Mesenchymal stem cell (in vitro differentiated cells and primary cell): ENCODE results near the gene BAZ2B.
"Not testable (repeated sequence)": the region's sequence is repeated elsewhere in the genome, so short reads cannot be mapped to it uniquely, and the experiment has no call there.

ENCODE experiments used
- DNase-seq: peaks from one replicate; pipeline ENCODE4 v3.0.0-alpha.2; 2013
- H2AFZ ChIP-seq: one replicate; pipeline ENCODE4 v1.6.1; 2013; ENCODE audit warnings: low read depth, mild to moderate bottlenecking, control low read depth, inconsistent platforms, low read length, moderate library complexity
- H2AK5ac ChIP-seq: 2 replicates; pipeline ENCODE4 v1.6.1; 2013; ENCODE audit warnings: low read length, moderate library complexity, mild to moderate bottlenecking, inconsistent platforms; ENCODE audit not compliant: severe bottlenecking
- H2BK120ac ChIP-seq: one replicate; pipeline ENCODE4 v1.6.1; 2013; ENCODE audit warnings: low read depth, mild to moderate bottlenecking, inconsistent platforms, low read length, moderate library complexity
- H2BK12ac ChIP-seq, 2 experiments: one replicate each; pipeline ENCODE4 v1.6.1; 2013; ENCODE audit warnings: inconsistent platforms in 2 of 2, low read length in 2 of 2, mild to moderate bottlenecking in 2 of 2, moderate library complexity in 2 of 2, control low read depth in 1 of 2
- H2BK15ac ChIP-seq: one replicate; pipeline ENCODE4 v1.6.1; 2013; ENCODE audit warnings: mild to moderate bottlenecking, low read depth, inconsistent platforms; ENCODE audit not compliant: poor library complexity, severe bottlenecking
- H2BK5ac ChIP-seq: 2 replicates; pipeline ENCODE4 v1.6.1; 2013; ENCODE audit warnings: low read depth, mild to moderate bottlenecking, low read length, control low read depth, inconsistent platforms; ENCODE audit not compliant: poor library complexity, severe bottlenecking
- H3K14ac ChIP-seq, 2 experiments: one replicate each; pipeline ENCODE4 v1.6.1; 2013; ENCODE audit warnings: inconsistent platforms in 2 of 2, low read length in 2 of 2, control low read depth in 1 of 2, mild to moderate bottlenecking in 1 of 2, moderate library complexity in 1 of 2
- H3K18ac ChIP-seq, 2 experiments: one replicate each; pipeline ENCODE4 v1.6.1; 2013; ENCODE audit warnings: inconsistent platforms in 2 of 2, low read length in 2 of 2, control low read depth in 1 of 2, low read depth in 1 of 2, mild to moderate bottlenecking in 1 of 2
- H3K23ac ChIP-seq, 2 experiments: one replicate each; pipeline ENCODE4 v1.6.1; 2013; ENCODE audit warnings: inconsistent platforms in 2 of 2, low read length in 2 of 2, mild to moderate bottlenecking in 2 of 2, moderate library complexity in 2 of 2, control low read depth in 1 of 2
- H3K27ac ChIP-seq: 2 replicates; pipeline ENCODE4 v1.5.1; 2013; ENCODE audit warnings: mild to moderate bottlenecking, moderate library complexity, low read length, control low read depth, inconsistent platforms; ENCODE audit not compliant: poor library complexity, severe bottlenecking
- H3K27me3 ChIP-seq, 2 experiments: 2 replicates each; pipeline versions ENCODE4 v1.6.1 to v1.7.0; 2013; ENCODE audit warnings: low read length in 2 of 2, mild to moderate bottlenecking in 2 of 2, moderate library complexity in 2 of 2, control low read depth in 1 of 2, inconsistent platforms in 1 of 2; ENCODE audit not compliant: control insufficient read depth in 1 of 2, insufficient read depth in 1 of 2
- H3K36me3 ChIP-seq, 2 experiments: 2 replicates each; pipeline versions ENCODE4 v1.6.1 to v1.7.0; 2013; ENCODE audit warnings: low read length in 2 of 2, control low read depth in 1 of 2, inconsistent platforms in 1 of 2, low read depth in 1 of 2, mild to moderate bottlenecking in 1 of 2; ENCODE audit not compliant: insufficient read depth in 2 of 2, control insufficient read depth in 1 of 2
- H3K4ac ChIP-seq, 2 experiments: one replicate each; pipeline ENCODE4 v1.6.1; 2013; ENCODE audit warnings: inconsistent platforms in 2 of 2, low read length in 2 of 2, mild to moderate bottlenecking in 2 of 2, moderate library complexity in 2 of 2, control low read depth in 1 of 2, low read depth in 1 of 2
- H3K4me1 ChIP-seq: 2 replicates; pipeline ENCODE4 v1.6.1; 2013; ENCODE audit warnings: low read depth, low read length, control low read depth; ENCODE audit not compliant: control insufficient read depth, insufficient read depth
- H3K4me2 ChIP-seq: 2 replicates; pipeline ENCODE4 v1.6.1; 2013; ENCODE audit warnings: low read length, mild to moderate bottlenecking, inconsistent platforms; ENCODE audit not compliant: poor library complexity, severe bottlenecking
- H3K4me3 ChIP-seq, 2 experiments: 2 replicates each; pipeline versions ENCODE4 v1.5.1 to v1.7.0; 2013; ENCODE audit warnings: low read length in 2 of 2, mild to moderate bottlenecking in 2 of 2, control low read depth in 1 of 2, low read depth in 1 of 2; ENCODE audit not compliant: insufficient read depth in 1 of 2
- H3K79me1 ChIP-seq: replicated peaks from 2 replicates; pipeline ENCODE4 v1.6.1; 2013; ENCODE audit warnings: mild to moderate bottlenecking, control low read depth, low read length, inconsistent platforms; ENCODE audit not compliant: poor library complexity, severe bottlenecking
- H3K9ac ChIP-seq: 2 replicates; pipeline ENCODE4 v1.7.0; 2013; ENCODE audit warnings: mild to moderate bottlenecking, low read length, moderate library complexity
- H3K9me3 ChIP-seq: 2 replicates; pipeline ENCODE4 v1.7.0; 2013; ENCODE audit warnings: mild to moderate bottlenecking, low read length; ENCODE audit not compliant: control insufficient read depth
- H4K8ac ChIP-seq: one replicate; pipeline ENCODE4 v1.6.1; 2013; ENCODE audit warnings: inconsistent platforms, mild to moderate bottlenecking, low read length, moderate library complexity
- H4K91ac ChIP-seq: one replicate; pipeline ENCODE4 v1.6.1; 2013; ENCODE audit warnings: mild to moderate bottlenecking, low read length, inconsistent platforms
- WGBS: methylation state at CpG from one replicate; pipeline ENCODE4 v1.1.7; 2013; ENCODE audit warnings: mixed read lengths; 5-methylcytosine and 5-hydroxymethylcytosine counted together

Gene BAZ2B

GRCh38 chr2:159402790-159403189 is 213.6 kb downstream of the BAZ2B start:
- H3K9ac ChIP-seq: no peak overlapping the region
- DNase-seq: no peak
- no peak overlapping the region for H3K4ac ChIP-seq
- H2BK12ac ChIP-seq: no peak overlapping the region
- no peak overlapping the region for H3K4me2 ChIP-seq
- H2AFZ ChIP-seq: no peak overlapping the region
- no peaks in the 10 kb centered on the region for H3K27me3 ChIP-seq
- H4K91ac ChIP-seq: no peak overlapping the region
- no peak overlapping the region for H3K14ac ChIP-seq
- no CpG with 5 or more reads among the region's 2 CpGs for WGBS
- H4K8ac ChIP-seq: no peak overlapping the region
- no peak overlapping the region for H3K4me3 ChIP-seq
- H2AK5ac ChIP-seq: no peak overlapping the region
- H2BK5ac ChIP-seq: no peak overlapping the region
- H3K9me3 ChIP-seq: no peaks in the 10 kb centered on the region
- no peak overlapping the region for H3K27ac ChIP-seq
- no peak overlapping the region for H3K23ac ChIP-seq
- H2BK120ac ChIP-seq: no peak overlapping the region
- H3K79me1 ChIP-seq: no peaks in the 10 kb centered on the region
- H2BK15ac ChIP-seq: no peak overlapping the region
- H3K4me1 ChIP-seq: no peaks in the 10 kb centered on the region
- H3K36me3 ChIP-seq: peaks cover 0 to 27% of the 10 kb centered on the region in 2 experiments
- H3K18ac ChIP-seq: no peak overlapping the region

DNA sequence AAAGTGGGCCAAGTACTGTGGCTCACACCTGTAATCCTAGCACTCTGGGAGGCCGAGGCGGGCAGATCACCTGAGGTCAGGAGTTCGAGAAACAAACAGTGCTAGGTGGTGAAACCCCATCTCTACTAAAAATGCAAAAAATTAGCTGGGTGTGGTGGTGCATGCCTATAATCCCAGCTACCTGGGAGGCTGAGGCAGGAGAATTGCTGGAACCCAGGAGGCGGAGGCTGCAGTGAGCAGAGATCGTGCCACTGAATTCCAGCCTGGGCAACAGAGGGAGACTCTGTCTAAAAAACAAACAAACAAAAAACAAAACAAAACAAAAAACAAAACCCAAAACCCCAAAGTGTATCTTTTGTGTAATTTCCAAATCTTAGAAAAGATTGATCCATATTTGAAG is 214.2 kb downstream of the BAZ2B start:
- not testable (repeated sequence) for H2AK5ac ChIP-seq, H3K4ac ChIP-seq, H2BK12ac ChIP-seq, H3K18ac ChIP-seq, H3K27ac ChIP-seq, H3K14ac ChIP-seq, H3K4me2 ChIP-seq, H2BK15ac ChIP-seq, DNase-seq, H3K27me3 ChIP-seq, H3K4me1 ChIP-seq, H3K9ac ChIP-seq, H3K4me3 ChIP-seq, H3K9me3 ChIP-seq, H2AFZ ChIP-seq, H4K91ac ChIP-seq, H4K8ac ChIP-seq, H2BK5ac ChIP-seq, H3K79me1 ChIP-seq, H2BK120ac ChIP-seq, H3K23ac ChIP-seq
- WGBS: 100% methylated on average over 4 of the region's 5 CpGs
- peaks cover 0 to 27% of the 10 kb centered on the region in 2 experiments for H3K36me3 ChIP-seq

GRCh38 chr2:159399716-159400415 is 216.5 kb downstream of the BAZ2B start:
- DNase-seq: peak; percentile 23
- H3K14ac ChIP-seq: no peak overlapping the region
- peaks cover 0 to 36% of the 10 kb centered on the region in 2 experiments for H3K36me3 ChIP-seq
- no peaks in the 10 kb centered on the region for H3K4me1 ChIP-seq
- H4K91ac ChIP-seq: no peak overlapping the region
- no peak overlapping the region for H3K4me2 ChIP-seq
- H3K4ac ChIP-seq: no peak overlapping the region
- no peak overlapping the region for H3K4me3 ChIP-seq
- H2BK120ac ChIP-seq: no peak overlapping the region
- no peak overlapping the region for H2AFZ ChIP-seq
- H2BK12ac ChIP-seq: no peak overlapping the region
- H3K27me3 ChIP-seq: no peaks in the 10 kb centered on the region
- H3K9me3 ChIP-seq: no peaks in the 10 kb centered on the region
- WGBS: 86% methylated on average over 4 of the region's 5 CpGs
- no peak overlapping the region for H2AK5ac ChIP-seq
- no peaks in the 10 kb centered on the region for H3K79me1 ChIP-seq
- no peak overlapping the region for H2BK5ac ChIP-seq
- no peak overlapping the region for H3K18ac ChIP-seq
- H4K8ac ChIP-seq: no peak overlapping the region
- H3K27ac ChIP-seq: no peak overlapping the region
- H3K23ac ChIP-seq: no peak overlapping the region
- H3K9ac ChIP-seq: no peak overlapping the region
- H2BK15ac ChIP-seq: no peak overlapping the region

- Histone ChIP-seq H3K9ac (no peak overlapping the region), H3K18ac (no peak overlapping the region), H2BK15ac (no peak overlapping the region), H2BK120ac (no peak overlapping the region), H3K4me2 (no peak overlapping the region), H2AFZ (no peak overlapping the region), H3K36me3 (peaks cover 0 to 40% of the 10 kb centered on the region in 2 experiments), H3K9me3 (no peaks in the 10 kb centered on the region), H3K4me3 (no peak overlapping the region), H3K79me1 (no peaks in the 10 kb centered on the region), H4K8ac (no peak overlapping the region), H3K14ac (no peak overlapping the region), H2BK12ac (no peak overlapping the region), H3K27me3 (no peaks in the 10 kb centered on the region), H4K91ac (no peak overlapping the region), H2BK5ac (no peak overlapping the region), H3K23ac (no peak overlapping the region), H2AK5ac (no peak overlapping the region), H3K27ac (no peak overlapping the region), H3K4ac (no peak overlapping the region), H3K4me1 (no peaks in the 10 kb centered on the region)
- DNase-seq: no peak
- 97% methylated on average over 1 of the region's 1 CpG for WGBS
Measured at GRCh38 chr2:159396799-159397198, 219.5 kb downstream of the BAZ2B start.
